Dedifferentiated amniotic fluid mesenchymal stem cell (primary cell): ENCODE data around the gene PCIF1.
"Not testable (repeated sequence)": the region's sequence is repeated elsewhere in the genome, so short reads cannot be mapped to it uniquely, and the experiment has no call there.

Experiments
- DNase-seq: peaks from one replicate; pipeline ENCODE4 v3.0.0-alpha.2; 2016; ENCODE audit errors: extremely low spot score

PCIF1 gene

DNA sequence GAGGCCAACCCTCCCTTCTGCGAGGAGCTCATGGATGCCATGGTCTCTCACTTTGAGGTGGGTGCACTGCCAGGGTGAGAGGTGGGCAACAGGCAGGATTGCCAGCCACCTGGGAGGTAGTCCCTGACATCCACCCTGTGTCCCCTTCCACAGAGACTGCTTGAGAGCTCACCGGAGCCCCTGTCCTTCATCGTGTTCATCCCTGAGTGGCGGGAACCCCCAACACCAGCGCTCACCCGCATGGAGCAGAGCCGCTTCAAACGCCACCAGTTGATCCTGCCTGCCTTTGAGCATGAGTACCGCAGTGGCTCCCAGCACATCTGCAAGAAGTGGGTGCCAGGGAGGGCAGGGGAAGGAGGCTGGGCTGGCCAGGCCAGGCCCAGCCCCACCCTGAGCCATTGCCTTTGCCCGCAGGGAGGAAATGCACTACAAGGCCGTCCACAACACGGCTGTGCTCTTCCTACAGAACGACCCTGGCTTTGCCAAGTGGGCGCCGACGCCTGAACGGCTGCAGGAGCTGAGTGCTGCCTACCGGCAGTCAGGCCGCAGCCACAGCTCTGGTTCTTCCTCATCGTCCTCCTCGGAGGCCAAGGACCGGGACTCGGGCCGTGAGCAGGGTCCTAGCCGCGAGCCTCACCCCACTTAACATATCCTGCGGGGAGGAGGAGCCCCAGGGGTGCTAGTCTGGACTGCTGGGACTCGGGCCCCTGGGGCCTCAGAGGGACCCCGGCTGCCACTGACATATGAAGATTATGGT, 12.8 kb downstream of the PCIF1 start:
- no peak for DNase-seq

DNA sequence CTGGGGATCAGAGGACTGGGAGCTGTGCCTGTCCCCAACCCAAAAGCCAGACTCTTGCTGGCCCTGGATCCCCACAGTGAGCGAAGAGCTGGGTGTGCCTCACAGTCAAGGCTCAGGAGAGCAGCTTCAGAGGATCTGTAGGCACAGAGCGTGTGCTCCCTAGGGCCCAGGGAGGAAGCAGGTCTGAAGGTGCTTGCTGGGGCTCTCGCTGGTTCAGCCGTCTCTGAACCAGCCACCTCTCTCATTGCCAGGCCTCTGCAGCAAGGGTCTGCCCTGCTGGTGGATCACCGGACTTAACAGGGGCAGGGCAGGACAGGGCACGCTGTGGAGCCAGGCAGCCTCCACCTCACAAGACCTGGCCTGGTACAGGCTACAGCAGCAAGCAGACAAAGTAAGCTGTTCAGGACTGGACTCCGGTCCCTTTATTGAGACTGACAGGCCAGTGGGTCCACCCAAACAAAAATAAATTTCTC, 13.8 kb downstream of the PCIF1 start:
- DNase-seq, result no peak

- no peak for DNase-seq
Measured at GRCh38 chr20:45948742-45949541, 14.5 kb downstream of the PCIF1 start.

DNA sequence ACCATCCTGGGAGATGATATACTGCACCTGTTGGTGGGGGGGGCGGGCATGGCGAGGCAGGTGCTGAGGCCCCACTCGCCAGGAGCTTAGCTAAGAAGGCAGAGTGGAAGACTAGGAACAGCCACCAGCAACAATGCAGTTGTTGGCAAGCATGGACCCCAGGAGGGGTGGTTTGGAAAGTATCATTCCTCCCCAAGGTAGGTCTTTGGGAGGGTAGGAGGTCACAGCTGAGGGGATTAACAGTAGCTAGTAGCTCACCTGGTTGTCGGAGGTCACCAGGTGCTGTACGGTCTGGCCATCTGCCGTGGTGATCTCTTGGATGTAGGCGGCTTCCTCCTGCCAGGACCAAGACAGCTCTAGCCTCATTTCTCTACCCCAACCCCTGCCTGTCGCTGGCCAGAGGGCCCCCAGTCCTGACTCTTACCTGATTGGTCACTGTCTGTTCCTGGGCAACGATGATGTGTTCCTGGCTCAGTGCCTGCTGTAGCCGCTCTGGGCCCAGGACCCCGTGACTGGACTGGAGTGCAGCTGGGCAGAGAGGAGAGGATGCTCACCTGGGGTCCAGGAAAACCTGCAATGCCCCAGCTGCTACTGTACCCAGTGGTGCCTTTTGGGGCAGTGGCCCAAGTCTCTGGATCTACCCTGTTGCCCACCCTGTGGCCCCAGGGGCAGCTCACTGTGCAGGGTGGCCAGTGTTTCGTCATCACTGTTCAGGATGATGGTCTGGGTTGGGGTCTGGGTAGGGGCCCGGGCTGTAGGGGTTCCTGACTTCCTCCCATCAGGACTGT, 15.3 kb downstream of the PCIF1 start:
- DNase-seq, result no peak

DNA sequence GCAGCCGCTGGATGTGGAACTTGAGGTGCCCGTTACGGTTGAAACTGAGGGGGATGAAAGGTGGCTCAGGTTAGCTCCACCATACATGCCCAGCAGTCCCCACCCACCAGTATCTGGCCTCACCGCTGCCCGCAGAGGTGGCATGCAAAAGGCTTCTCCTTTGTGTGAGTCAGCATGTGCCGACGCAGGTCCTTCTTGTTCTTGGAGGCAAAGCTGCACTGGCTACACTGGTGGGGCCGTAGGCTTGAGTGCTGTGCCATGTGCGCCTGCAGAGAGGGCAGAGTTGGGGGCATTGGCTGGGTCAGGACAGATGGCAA, 15.8 kb downstream of the PCIF1 start:
- no peak for DNase-seq

DNA sequence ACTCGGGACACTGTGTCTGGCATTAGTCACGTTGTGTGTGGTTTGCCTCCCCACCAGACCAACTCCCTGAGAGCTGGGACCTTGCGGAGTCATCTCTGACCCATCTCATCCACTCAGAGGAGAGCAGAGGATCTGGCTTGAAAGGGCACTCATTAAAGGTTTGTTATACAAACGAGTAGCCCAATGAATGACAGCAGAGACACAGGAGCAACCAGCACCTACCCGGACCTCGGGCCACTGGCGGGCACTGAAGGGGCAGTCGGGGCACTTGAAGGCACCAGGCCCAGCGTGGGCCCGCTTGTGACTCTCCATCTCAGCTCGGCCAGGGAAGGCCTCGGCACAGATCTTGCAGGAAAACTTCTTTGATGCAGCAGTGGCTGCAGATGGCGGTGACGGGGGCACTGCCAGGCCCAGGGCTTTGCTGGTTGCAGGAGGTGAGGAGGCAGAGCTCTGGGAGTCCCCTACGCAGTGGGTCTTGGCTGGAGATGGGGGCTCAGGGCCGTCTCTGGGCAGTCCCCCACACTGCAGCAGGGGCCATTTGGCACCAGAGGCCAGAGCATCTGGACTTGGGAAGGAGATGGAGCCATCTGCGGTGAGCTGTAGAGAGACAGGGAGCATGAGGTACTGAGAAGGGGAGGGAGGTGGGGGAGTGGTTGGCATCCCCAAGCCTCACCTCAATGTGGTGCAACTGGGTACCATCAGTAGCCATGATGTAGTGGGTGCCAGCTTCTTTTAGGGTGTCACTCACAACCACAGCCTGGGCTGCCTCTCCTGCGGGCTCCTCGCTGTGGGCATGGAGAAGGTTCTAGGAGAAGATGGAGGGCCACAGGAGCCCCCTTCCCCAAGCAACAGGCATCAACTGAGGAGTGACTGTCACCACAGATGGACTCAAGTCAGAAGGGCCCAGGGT, 17.7 kb downstream of the PCIF1 start:
- DNase-seq, result no peak

GRCh38 chr20:45952861-45953260, 18.4 kb downstream of the PCIF1 start:
- no peak for DNase-seq

GRCh38 chr20:45953672-45954071, 19.2 kb downstream of the PCIF1 start:
- DNase-seq, result no peak

- not testable (repeated sequence) for DNase-seq
Measured at GRCh38 chr20:45956326-45956725, 21.8 kb downstream of the PCIF1 start.

GRCh38 chr20:45957021-45957941, 22.8 kb downstream of the PCIF1 start:
- DNase-seq, result no peak

- no peak for DNase-seq
Measured at GRCh38 chr20:45958593-45958992, 24.1 kb downstream of the PCIF1 start.

- DNase-seq, result no peak
Measured at GRCh38 chr20:45959126-45959525, 24.6 kb downstream of the PCIF1 start.

- no peak for DNase-seq
Measured at GRCh38 chr20:45959956-45960630, 25.6 kb downstream of the PCIF1 start.

GRCh38 chr20:45962031-45962755, 27.7 kb downstream of the PCIF1 start:
- no peak for DNase-seq

GRCh38 chr20:45963059-45964005, 28.8 kb downstream of the PCIF1 start:
- DNase-seq, result no peak

DNA sequence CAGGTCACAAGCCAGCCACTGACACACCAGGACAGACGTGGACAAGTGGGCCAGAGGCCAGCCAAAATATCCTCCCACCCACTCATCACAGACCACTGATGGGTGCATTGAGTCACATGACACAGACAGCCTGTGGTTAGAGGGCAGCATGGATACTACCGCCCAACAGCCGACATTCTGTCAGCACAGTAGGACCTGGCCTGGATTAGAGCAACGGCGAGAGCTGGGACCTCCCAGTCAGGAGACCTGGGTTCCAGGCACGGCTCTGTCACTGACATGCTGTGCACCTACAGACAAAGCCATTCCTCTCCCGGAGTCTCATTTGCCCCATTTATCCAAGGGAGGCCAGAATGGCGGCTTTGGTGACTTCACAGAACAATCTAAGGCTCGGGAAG, 29.5 kb downstream of the PCIF1 start:
- no peak for DNase-seq

- no peak for DNase-seq
Measured at GRCh38 chr20:45965169-45966002, 30.9 kb downstream of the PCIF1 start.
